Dedifferentiated amniotic fluid mesenchymal stem cell (primary cell): ENCODE measurements around the gene ADRA1B.
"Not testable (repeated sequence)": the region's sequence is repeated elsewhere in the genome, so short reads cannot be mapped to it uniquely, and the experiment has no call there.

ENCODE experiments used
- DNase-seq: peaks from one replicate; pipeline ENCODE4 v3.0.0-alpha.2; 2016; ENCODE audit errors: extremely low spot score

Gene ADRA1B

DNA sequence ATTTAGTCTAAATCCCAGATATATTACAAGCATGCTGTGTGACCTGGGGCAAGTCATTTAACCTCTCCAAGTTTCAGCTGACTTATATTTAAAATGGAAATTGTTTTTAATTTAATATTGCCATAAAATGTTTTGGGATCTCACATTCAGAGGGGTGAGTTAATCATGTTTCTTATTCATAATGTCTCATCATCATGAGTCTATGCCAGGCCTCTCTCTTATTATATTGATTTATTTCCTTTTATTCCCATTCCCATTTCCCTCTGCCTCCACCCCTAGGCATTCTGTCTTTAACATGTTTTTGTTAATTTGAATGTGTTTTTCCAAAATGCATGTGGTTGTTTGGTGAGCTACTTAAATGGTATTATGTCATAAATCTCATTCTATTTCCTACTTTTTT lies 53.7 kb downstream of the ADRA1B start:
- no peak for DNase-seq

DNA sequence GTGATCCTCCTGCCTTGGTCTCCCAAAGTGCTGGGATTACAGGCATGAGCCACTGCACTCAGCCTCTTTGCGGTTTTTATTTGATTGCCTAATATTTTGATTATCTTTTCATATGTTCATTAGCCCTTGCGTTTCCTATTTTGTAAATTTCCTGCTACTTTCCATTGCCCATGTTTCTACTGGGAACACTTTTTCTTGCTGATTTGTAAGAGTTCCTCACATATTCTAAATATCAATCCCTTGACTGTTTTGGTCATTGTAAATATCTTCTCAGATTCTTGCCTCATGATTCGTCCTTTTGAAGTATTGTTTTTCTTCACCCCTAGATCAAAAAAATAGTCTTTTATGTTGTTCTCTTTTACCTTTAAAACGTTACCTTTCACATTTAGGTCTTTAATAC lies 54.8 kb downstream of the ADRA1B start:
- DNase-seq, result no peak

DNA sequence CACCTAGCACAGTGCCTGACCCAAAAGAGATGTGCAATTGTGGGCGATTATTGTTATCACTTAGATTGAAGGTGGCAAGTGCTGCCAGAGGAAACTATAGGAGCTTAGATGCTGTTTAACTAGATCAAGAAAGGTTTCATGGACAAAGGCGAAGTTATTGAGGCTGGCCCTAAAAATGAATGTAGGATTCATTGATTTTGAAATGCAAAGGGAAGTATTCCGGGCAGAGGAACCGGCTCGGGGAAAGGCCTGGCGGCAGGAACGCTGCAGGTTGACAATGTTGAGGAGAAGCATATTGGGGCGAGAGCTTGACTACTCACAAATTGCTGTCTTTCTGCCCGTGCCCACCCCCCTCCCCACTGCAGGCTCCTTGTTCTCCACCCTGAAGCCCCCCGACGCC lies 55.2 kb downstream of the ADRA1B start:
- no peak for DNase-seq

DNA sequence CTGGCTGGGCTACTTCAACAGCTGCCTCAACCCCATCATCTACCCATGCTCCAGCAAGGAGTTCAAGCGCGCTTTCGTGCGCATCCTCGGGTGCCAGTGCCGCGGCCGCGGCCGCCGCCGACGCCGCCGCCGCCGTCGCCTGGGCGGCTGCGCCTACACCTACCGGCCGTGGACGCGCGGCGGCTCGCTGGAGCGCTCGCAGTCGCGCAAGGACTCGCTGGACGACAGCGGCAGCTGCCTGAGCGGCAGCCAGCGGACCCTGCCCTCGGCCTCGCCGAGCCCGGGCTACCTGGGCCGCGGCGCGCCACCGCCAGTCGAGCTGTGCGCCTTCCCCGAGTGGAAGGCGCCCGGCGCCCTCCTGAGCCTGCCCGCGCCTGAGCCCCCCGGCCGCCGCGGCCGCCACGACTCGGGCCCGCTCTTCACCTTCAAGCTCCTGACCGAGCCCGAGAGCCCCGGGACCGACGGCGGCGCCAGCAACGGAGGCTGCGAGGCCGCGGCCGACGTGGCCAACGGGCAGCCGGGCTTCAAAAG lies 55.7 kb downstream of the ADRA1B start:
- no peak for DNase-seq

DNA sequence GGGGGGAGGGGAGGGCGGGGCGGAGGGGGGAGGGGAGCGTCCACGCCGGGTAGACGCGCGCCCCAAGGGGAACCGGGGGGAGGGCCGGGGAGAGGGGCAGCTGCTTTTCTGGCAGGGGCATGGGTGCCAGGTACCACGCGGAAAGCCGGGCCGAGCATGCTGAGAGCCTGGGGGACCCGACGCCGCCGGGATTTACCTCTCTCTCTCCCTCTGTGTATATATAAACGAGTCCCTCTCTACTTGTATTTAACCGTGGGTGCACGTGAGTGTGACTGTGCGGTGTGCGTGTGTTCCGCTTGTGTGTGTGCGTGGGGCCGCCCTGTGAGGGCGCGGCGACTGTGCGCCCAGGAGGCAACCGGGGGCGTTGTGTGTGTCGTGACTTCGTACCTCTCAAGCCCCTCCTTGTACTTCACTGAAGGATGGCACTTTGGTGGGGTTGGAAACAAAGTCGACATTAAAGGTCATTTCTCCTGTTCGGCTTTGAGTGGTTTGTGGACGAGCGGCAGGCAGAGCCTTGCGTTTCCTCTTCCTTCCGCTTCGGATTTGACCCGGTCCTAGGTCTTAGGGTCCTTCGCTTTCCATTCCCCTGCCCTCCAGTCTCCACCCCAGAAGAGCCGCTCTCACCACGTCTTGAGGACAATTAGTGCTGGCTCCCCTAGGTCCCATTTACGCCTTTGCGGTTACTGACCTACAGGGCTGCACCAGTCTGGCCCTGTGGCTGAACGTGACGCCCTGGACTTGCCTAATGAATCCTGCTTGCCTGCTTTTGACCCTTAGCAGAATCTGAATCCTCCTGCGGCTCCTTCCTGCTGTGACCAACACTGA lies 56.5 kb downstream of the ADRA1B start:
- DNase-seq, result no peak

DNA sequence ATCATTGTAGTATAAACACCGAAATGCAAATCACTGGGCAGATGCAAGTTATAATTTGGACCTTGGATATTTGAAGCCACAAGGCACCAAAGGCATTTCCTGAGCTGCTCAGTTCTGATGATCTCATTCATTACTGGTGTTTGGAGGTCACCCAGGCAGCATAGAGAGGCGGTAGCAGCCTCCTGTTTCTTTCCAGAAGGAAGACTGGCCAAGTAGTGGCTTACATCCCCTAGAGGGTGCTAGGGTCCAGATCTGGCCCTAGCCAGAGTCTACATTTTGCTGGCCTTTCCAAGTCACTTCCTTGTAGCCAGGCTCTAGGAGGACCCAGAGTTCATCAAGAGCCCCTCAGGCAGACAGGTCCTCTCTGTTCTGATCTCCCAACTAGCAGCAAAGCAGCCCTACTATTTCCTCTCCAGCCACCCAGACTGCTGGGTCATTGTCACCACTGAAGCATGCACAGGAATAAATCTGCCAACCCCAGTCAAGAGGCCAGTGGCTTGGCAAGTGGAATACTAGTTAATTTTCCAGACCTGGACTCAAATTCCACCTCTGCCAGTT lies 59.3 kb downstream of the ADRA1B start:
- peak; percentile 92 for DNase-seq

DNA sequence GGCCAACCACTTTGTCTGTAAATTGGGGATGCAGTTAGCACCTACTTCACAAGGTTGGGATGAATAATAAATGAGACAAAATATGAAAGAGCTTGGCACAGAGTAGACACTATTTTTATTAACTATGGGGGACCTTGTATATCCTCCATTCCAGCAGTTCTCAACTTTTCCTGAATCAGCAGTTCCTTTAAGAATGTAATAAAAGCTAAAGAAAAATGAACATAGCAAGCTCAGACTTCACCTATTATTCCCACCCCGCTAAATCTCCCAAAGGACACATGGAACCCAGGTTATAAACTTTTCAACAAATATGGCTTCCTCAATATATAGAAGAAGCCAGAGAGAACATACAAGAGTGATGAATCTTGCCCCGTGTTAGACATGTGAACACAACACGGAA lies 60.6 kb downstream of the ADRA1B start:
- no peak for DNase-seq

DNA sequence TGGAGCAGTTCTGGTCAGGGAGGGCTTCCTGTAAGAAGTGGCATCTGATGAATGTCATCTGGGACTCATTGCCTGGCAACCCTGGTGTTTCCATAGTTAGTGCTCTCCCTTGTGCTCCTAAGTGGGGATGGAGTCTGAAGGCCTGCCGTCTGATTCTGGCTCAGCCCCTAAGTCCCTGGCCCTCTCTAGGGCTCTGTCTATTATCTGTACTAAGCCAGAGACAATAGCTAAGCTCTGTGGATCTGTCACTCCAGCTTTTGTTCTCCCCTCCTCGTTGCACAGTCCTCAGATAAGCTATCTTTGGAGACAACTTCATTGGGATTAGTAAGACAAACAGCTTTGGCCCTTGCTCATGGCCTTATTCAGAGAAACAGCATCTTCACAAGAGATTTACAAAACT lies 62.1 kb downstream of the ADRA1B start:
- DNase-seq, result no peak

DNA sequence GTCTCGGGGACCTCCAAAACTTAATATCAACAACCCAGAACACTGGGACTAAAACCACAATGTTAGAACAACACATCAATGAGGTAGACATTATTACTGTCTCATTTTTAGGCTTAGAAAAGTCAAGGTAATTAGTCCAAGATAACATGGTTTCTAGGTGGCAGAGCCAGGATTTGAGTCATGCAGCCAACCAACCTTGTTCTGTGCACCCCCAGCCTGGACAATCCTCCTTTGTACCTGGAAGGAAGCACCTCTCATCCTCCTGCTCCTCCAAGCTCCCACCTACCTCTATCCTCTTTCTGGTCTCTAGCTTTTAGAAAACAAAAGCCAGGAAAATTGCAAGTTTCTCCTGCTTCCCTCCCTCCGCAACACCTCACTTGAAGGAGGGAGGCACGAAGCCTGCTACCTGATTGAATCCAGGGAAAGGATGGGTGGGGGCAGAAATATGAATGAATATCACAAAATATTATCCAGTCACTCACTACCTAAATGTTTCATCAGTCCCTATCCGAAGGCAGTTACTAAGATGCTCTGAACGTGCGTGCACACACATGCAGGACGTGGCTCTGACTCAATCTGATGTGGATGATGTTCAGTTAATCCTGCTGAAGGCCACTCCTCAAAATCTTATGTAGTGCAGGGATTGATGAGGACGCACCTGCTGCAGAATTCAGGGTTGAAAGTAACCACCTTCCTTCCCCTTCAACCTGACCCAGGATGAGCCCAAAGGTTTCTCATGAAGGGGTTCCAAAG lies 66.3 kb downstream of the ADRA1B start:
- no peak for DNase-seq

DNA sequence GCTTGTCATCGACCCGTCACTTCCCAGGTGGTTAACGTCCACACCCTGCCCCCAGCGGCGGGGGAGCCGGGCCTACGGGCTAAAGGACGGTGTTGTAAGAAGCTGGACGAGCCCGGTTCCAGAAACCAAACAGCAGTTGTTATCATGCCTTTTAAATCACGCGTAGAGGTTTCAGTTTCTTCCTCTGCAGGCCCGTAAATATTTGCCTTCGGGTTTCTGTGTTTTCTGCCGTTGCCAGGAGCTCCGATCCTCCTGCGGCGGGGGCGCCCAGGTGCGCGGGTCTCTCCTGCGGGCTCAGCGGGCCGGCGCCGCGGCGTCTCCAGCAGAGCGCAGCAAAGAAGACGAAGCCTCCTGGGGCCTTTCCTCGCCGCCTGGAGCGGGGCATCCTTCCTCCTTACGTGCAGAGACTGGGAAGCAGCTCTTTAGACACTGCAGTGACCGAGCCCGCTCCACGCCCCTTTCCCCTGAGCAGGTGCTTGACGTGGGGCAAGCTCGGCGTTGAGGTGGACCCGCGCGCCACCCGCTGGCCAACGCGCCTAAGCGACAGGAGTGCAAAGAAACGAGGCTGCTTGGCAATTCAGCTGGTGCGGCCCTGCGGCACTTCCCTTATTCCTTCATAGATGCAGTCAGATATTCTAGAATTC lies 70.9 kb downstream of the ADRA1B start:
- peak; percentile 47 for DNase-seq

DNA sequence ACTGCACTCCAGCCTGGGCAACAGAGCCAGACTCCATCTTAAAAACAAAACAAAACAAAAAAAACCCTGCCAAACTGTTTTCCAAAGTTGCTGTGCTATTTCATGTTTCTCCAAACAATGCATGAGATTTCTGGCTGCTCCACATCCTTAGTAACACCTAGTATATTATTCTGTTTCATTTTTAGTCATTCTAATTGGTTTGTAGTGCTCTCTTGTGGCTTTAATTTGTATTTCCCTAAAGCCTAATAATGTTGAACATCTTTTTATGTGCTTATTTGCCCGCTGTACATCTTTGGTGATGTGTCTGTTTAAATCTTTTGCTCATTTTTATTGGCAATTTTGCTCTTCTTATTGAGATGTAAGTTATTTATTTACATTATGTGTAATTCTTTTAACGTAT lies 74.2 kb downstream of the ADRA1B start:
- DNase-seq, result no peak

DNA sequence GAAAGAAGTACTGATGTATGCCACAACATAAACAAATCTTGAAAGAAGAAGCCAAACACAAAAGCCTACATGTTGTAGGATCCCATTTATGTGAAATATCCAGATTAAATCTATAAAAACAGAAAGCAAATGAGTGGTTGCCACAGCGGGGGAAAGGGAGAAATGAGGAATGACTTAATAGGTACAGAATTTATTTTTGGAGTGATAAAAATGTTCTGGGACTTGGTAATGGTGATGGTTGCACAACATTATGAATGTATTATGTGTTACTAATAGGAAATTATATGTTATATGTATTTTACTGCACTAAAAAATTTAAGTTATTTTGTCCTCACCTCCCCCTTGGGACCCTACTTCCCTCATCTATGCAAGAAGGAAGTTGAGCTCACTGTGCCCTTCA lies 76.3 kb downstream of the ADRA1B start:
- DNase-seq, result no peak

DNA sequence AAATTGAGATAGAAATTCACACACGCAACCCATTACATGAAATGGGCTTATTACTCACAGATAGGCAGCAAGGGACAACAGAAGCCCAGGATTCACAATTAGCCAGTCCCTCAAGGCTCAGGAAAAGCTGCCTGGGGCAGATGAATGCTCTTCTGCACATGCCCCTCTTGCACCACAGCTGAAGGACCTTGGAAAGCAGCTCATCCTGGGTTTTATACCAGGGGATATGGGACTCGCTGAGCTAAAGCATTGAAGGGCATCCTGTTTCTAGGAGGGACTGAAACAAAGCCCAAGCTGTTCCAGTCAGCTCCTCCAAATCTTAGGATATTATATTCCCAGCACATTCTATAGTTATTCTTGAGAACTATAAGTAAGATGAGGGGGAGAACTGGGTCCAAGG lies 76.9 kb downstream of the ADRA1B start:
- DNase-seq, result no peak

DNA sequence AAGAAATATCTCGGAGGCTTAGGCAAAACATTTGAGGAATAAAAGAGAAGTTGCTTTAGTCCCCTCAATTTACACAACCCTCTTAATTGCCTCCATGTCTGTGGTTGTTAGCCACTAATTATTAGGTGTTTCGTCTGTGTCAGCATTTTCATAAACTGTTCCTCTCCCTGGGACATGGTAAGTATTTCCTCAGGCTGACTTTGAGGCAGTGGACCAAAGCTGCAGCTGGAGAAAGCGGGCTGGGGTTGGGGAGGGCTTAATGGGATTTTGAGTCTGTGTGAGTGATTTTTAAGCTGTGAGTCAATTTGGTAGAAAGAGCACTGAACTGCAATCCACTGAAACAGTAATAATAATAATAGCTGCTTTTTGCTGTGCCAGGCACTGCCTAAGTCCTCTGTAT lies 79.6 kb downstream of the ADRA1B start:
- no peak for DNase-seq

DNA sequence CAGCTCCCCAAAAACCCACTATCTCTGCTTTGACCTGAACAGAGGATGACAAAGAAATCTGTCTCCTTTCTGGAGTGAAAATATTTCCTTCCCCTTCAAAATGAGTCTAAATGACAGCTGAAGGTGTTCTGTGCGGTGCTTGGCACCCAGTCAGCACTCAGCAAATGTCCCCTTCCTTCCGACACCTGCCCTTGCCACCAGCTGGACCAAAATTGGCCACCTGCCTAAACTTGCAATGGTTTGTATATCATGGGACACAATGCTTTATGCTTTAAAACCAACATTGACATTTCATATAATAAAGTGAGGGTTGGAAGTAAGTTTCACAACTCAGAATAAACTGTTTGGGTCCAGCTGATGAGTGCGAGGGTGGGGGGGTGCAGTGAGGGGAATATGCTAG lies 85.2 kb downstream of the ADRA1B start:
- DNase-seq, result no peak

DNA sequence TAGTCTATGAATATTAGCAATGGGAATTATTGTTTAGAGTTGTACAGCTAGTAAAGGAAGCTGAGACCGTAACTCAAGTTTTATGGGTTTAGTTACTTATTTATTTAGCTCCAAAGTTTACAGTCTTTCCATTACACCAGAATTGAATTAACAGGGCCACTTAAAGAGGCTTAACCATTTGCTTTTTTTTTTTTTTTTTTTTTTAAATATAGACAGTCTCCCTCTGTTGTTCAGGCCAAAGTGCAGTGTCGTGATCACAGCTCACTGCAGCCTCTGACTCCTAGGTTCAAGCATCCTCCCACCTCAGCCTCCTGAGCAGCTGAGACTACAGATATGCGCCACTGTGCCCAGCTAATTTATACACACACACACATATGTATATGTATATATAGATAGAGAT lies 91.2 kb downstream of the ADRA1B start:
- DNase-seq, result no peak

DNA sequence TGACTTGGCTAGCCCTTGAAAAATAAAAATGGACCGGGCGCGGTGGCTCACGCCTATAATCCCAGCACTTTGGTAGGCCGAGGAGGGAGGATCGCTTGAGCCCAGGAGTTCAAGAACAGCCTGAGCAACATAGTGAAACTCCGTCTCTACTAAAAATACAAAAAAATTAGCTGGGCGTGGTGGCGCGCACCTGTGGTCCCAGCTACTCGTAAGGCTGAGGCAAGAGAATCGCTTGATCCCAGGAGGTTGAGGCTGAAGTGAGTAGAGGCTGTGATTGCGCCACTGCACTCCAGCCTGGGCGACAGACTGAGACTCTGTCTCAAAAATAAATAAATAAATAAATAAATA lies 92.2 kb downstream of the ADRA1B start:
- not testable (repeated sequence) for DNase-seq

DNA sequence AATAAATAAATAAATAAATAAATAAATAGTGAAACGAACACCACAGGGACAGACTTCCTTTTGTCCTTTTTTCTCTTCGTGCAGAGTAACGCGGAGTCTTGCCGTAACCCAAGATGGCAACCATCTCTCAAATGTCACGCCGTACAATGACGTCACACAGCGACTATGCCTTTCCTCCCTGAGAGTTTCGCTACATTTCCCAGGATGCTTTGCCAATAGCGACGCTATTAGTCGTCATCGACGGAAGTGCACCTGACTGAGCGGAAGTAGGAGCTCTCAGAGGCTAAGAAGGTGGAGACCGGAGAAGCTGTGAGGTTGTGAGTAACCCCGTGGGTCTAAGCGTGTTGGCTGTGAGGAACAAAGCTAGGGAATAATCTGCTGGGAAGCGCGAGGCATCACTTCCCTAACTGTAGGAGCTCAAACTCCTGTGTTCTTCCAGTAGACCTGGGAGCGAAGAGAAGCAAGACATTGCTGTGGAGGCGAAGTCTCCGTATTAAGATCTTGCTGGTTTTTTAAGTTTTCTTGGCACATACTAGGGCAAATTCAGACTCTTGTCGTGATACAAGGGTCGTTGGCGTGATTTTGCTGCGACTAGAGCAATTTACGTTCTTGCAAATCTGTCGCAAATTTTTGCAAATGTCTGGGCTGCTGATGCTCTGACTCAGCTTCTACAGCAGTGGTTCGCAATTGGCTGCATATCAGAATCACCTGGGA lies 92.8 kb downstream of the ADRA1B start, which contains the start of gene TTC1:
TTC1 (plus strand) TSS at position 263 of the 714 bp plus-strand sequence. CDS start 1,390 bp downstream, outside the sequence.
- DNase-seq, result peak; percentile 99

DNA sequence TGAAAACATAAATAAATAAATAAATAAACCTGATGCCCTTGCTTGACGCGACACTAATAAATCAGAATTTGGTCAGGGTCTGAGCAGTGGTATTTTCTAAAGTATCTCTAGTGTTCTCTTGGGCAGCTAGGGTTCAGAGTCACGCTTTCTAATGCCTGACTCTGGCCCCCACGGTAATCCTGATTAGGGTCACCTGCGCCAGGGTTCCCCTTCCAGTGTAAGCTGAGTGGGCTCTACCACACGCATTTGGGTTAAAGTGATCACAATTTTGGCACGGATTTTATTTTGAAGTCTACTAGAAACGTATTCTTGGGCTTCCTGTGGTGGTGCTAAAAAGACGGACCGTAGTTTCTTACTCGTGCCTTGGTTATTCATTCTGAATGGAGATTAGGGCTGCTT lies 93.3 kb downstream of the ADRA1B start:
- DNase-seq, result no peak

DNA sequence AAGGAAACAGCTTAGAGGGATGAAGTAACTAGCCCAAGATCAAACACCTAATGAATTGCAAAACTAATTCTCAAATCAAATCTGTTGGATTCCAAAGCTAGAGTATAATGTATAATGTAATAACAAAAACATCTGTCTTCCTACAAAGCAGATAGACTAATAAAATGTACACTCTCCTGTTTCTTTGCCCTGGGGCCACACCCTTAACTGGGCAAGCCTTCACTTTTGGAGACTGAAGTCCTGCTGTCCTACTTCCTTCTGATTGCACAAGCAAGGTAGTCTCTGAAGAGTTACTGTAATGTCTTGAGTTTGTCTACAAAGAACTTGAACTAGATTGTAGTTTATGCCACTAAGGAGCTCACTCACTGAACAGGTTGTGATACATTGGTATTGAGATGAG lies 95.2 kb downstream of the ADRA1B start:
- DNase-seq, result no peak

DNA sequence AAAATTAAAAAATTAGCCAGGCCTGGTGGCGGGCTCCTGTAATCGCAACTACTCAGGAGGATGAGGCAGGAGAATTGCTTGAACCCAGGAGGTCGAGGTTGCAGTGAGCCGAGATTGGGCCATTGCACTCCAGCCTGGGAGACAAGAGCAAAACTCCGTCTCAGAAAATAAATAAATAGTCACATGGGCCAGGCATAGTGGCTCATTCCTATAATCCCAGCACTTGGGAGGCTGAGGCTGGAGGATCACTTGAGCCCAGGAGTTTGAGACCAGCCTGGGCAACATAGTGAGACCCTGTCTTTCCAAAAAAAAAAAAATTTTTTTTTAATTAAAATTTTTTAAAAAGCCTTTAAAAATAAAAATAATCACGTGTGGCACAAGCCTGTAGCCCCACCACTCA lies 97.9 kb downstream of the ADRA1B start:
- not testable (repeated sequence) for DNase-seq
